Right lobe of liver (tissue), 4 donors: ENCODE results near the gene CMTM6.

Source experiments
- POLR2A ChIP-seq: fragments of 450-650 bp; IDR thresholded peaks from one replicate; pipeline ENCODE4 v1.6.1; 2017; ENCODE audit warnings: antibody characterized with exemption, mild to moderate bottlenecking
- TF ChIP-seq, protein P1 (sequence below), 4 donors: fragments of 200-600 bp in 3 of 4; fragments of 450-650 bp in 1 of 4; IDR thresholded peaks; one replicate each; pipeline versions ENCODE4 v1.5.1 to v1.8.0; 2016 to 2022; ENCODE audit warnings: antibody characterized with exemption in 4 of 4, mild to moderate bottlenecking in 2 of 4
- donor health status: DM: no; HTN: no; CAD: no.
- donor health status: DM: no; HTN: no; CAD: no.
- donor health status: DM: no; HTN: yes; CAD: no.

DNA sequence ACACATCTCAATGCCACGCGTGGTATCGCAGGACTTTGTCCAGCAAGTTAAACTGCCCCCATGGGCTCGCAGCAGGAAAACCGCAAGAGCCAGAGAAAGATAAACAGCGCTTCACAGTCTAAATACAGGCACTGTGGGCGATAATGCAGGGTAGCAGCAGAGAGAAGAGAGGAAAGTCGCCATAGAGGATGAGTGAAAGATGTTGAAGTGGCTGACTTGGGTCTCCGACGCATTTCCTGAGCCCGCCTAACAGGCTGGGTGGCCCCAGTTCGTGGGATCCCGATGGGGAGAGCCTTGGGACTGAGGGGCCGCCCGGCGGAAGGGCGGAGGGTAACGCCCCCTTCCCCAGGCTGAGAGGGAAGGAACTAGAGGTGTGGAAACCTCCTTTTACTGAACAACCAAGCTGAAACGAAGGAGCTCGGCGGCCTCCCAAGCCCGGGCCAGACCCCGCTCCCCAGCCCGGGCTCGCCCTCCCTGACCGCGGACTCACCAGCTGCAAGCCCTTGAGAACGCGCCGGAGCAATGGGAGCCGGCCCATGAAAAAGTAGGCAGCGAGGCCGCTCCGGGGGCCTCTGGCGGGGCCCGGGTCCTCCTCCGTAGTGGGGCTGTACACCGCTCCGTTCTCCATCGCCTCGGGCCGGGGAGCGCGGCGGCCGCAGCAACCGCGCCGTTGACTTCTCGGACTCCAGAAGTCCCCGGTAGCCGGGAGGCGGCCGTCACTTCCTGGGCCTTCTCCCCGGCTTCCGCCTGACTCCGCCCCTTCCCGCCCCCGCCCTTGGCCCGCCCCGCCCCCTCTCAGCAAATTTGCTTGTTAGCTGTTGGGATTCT is at the start of gene CMTM6:
- TF ChIP-seq, protein P1, sequence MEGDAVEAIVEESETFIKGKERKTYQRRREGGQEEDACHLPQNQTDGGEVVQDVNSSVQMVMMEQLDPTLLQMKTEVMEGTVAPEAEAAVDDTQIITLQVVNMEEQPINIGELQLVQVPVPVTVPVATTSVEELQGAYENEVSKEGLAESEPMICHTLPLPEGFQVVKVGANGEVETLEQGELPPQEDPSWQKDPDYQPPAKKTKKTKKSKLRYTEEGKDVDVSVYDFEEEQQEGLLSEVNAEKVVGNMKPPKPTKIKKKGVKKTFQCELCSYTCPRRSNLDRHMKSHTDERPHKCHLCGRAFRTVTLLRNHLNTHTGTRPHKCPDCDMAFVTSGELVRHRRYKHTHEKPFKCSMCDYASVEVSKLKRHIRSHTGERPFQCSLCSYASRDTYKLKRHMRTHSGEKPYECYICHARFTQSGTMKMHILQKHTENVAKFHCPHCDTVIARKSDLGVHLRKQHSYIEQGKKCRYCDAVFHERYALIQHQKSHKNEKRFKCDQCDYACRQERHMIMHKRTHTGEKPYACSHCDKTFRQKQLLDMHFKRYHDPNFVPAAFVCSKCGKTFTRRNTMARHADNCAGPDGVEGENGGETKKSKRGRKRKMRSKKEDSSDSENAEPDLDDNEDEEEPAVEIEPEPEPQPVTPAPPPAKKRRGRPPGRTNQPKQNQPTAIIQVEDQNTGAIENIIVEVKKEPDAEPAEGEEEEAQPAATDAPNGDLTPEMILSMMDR (IDR thresholded peaks at IDR 0.05) = no peak
- TF ChIP-seq POLR2A = peak; percentile 64
